ENCODE data around the gene CFAP65. TPM values are rescaled to one million over a fixed set of nuclear protein-coding genes. Genes with fewer than 3 reads are reported as not detected.

The CFAP65 gene
- total RNA-seq, 1 experiment from 2014 or later, result 0.34 TPM

DNA sequence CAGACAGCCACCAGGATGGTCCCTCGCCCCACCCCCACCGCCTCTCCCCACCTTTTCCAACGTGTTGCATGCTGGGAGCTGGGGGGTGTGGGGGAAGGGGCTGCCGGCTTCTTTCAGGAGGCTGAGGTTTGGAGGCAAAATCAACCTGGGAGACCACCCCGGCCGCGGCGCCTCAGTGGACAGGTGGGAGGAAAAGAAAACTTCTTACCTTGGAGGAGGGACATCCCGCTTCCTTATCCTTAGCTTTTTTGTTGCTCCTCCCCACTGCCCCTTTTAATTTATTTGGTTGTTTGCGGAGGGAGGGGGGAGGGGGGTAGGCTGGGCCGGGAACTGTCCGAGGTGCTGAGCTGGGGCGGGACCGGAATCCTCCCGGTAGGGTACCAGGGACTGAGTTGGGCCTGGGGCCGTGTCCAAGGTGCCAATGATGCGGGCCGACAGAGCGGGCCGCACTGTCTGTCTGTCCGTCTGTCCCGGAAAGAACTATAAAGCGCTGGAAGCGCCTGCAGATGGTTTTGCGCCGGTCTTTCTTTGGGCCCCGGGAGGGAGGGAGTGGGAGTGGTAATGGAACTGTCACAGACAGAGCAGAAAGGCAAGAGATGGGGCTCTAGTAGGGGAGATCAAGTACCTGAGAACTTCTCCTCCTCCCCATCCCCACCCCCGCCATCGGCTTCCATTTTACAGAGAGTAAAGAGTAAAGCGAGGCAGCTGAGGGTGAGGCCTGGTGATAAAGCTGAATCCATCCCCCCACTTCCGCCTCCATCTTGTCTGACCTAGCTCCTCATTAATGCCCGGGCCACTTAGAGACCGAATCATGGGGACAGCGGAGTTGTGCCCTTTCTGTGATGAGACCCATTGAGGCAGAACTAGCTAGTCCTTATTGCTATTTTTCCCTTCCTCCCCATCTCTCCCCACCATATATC lies 79.4 kb downstream of the CFAP65 start:
- H3K27me3 Mint-ChIP-seq (ENCODE audit: insufficient read depth, unreplicated experiment), result peaks cover 22% of the 10 kb centered on the region
- intact Hi-C loops (cut with micrococcal nuclease; ENCODE audit: unreplicated experiment), result loop anchor here (2.0 to 10.0 kb wide), 3 partner anchors 19 to 247 kb away; partner anchors contain the start of gene TTLL4
- DNase-seq, result peak in 1 of 2 experiments; percentile 30
- H3K4me3 Mint-ChIP-seq (ENCODE audit: unreplicated experiment), result peak overlapping the region; percentile 71
- Histone ChIP-seq H3K9me3 (no peaks in the 10 kb centered on the region), H3K4me3 (ENCODE audit: low read depth, low read length) (no peak overlapping the region), H3K36me3 (ENCODE audit: control insufficient read depth, insufficient read depth, low read length) (no peaks in the 10 kb centered on the region), H3K4me1 (peaks cover 38% of the 10 kb centered on the region), H3K27me3 (replicated peaks; ENCODE audit: control insufficient read depth, insufficient read depth, low read length) (peaks cover 5% of the 10 kb centered on the region)
- CTCF ChIA-PET, result interaction anchor here (0.5 to 0.6 kb wide), 3 partner anchors 18 to 361 kb away, joined by 3 to 5 read pairs (median 3); no protein-coding TSS in a partner anchor
- POLR2A ChIA-PET, result interaction anchor here (0.6 kb wide), 1 partner anchor 9 kb away, joined by 6 read pairs; no protein-coding TSS in a partner anchor
- TF ChIP-seq CTCF (IDR thresholded peaks at IDR 0.05; ENCODE audit: insufficient read depth in 1 of 2, low read depth in 1 of 2, low read length in 1 of 2, severe bottlenecking in 1 of 2, unreplicated experiment in 1 of 2), result no peak
- H3K36me3 Mint-ChIP-seq (ENCODE audit: insufficient read depth, unreplicated experiment), result peaks cover 8% of the 10 kb centered on the region
- no peak overlapping the region for H3K27ac Mint-ChIP-seq (ENCODE audit: unreplicated experiment)
- H3K9me3 Mint-ChIP-seq (ENCODE audit: unreplicated experiment), result no peaks in the 10 kb centered on the region
- peaks cover 16% of the 10 kb centered on the region for H3K4me1 Mint-ChIP-seq (ENCODE audit: low read depth, unreplicated experiment)
- no TSS peak for BruUV-seq (replicated peaks)

- Mint-ChIP-seq H3K36me3 (ENCODE audit: insufficient read depth, unreplicated experiment) (peaks cover 8% of the 10 kb centered on the region), H3K4me1 (ENCODE audit: low read depth, unreplicated experiment) (peaks cover 16% of the 10 kb centered on the region), H3K27ac (ENCODE audit: unreplicated experiment) (no peak overlapping the region), H3K27me3 (ENCODE audit: insufficient read depth, unreplicated experiment) (peaks cover 22% of the 10 kb centered on the region), H3K4me3 (ENCODE audit: unreplicated experiment) (peak overlapping the region; percentile 71), H3K9me3 (ENCODE audit: unreplicated experiment) (no peaks in the 10 kb centered on the region)
- H3K36me3 ChIP-seq (ENCODE audit: control insufficient read depth, insufficient read depth, low read length), result no peaks in the 10 kb centered on the region
- ChIA-PET CTCF (interaction anchor here (0.6 kb wide), 2 partner anchors 57 to 362 kb away, joined by 3 read pairs; no protein-coding TSS in a partner anchor), POLR2A (no interaction called here)
- no peak for DNase-seq
- TF ChIP-seq CTCF (IDR thresholded peaks at IDR 0.05; ENCODE audit: insufficient read depth in 1 of 2, low read depth in 1 of 2, low read length in 1 of 2, severe bottlenecking in 1 of 2, unreplicated experiment in 1 of 2), result no peak
- no TSS peak for BruUV-seq (replicated peaks)
- peaks cover 5% of the 10 kb centered on the region for H3K27me3 ChIP-seq (replicated peaks; ENCODE audit: control insufficient read depth, insufficient read depth, low read length)
- no peak overlapping the region for H3K4me3 ChIP-seq (ENCODE audit: low read depth, low read length)
- intact Hi-C loops (cut with micrococcal nuclease; ENCODE audit: unreplicated experiment), result loop anchor here (5.0 to 10.0 kb wide), 2 partner anchors 64 to 246 kb away; partner anchors contain the start of gene TTLL4
- peaks cover 38% of the 10 kb centered on the region for H3K4me1 ChIP-seq
- H3K9me3 ChIP-seq, result no peaks in the 10 kb centered on the region
Measured at GRCh38 chr2:218961229-218961628, 80.1 kb downstream of the CFAP65 start.

DNA sequence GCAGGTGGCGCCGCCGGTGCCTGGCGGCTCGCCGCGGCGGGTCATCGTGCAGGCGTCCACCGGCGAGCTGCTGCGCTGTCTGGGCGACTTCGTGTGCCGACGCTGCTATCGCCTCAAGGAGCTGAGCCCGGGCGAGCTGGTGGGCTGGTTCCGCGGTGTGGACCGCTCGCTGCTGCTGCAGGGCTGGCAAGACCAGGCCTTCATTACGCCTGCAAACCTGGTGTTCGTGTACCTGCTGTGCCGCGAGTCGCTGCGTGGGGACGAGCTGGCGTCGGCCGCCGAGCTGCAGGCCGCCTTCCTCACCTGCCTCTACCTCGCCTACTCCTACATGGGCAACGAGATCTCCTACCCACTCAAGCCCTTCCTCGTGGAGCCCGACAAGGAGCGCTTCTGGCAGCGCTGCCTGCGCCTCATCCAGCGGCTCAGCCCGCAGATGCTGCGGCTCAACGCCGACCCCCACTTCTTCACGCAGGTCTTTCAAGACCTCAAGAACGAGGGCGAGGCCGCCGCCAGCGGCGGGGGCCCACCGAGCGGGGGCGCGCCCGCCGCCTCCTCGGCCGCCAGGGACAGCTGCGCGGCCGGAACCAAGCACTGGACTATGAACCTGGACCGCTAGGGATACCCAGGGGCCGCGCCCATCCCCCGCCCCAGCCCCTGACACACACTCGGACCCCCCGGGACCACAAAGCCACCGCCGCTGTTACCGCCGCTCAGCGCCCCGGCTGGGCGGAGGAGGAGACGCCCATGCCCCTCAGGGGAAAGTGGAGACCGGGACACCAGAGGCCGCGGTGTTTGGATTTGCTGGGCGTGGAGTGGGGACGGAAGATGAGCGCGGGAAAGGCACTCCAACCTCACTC lies 80.8 kb downstream of the CFAP65 start:
- no peak for TF ChIP-seq CTCF (IDR thresholded peaks at IDR 0.05; ENCODE audit: insufficient read depth in 1 of 2, low read depth in 1 of 2, low read length in 1 of 2, severe bottlenecking in 1 of 2, unreplicated experiment in 1 of 2)
- POLR2A ChIA-PET, result no interaction called here
- intact Hi-C loops (cut with micrococcal nuclease; ENCODE audit: unreplicated experiment), result loop anchor here (5.0 to 10.0 kb wide), 2 partner anchors 63 to 246 kb away; partner anchors contain the start of gene TTLL4

More for the DNA sequence above, 80.8 kb downstream of the CFAP65 start:
- Histone ChIP-seq H3K9me3 (no peaks in the 10 kb centered on the region), H3K4me1 (peaks cover 38% of the 10 kb centered on the region), H3K4me3 (ENCODE audit: low read depth, low read length) (peak overlapping the region; percentile 27), H3K27me3 (replicated peaks; ENCODE audit: control insufficient read depth, insufficient read depth, low read length) (peaks cover 5% of the 10 kb centered on the region), H3K36me3 (ENCODE audit: control insufficient read depth, insufficient read depth, low read length) (no peaks in the 10 kb centered on the region)
- peak in 1 of 2 experiments; percentile 29 for DNase-seq
- H3K36me3 Mint-ChIP-seq (ENCODE audit: insufficient read depth, unreplicated experiment), result peaks cover 8% of the 10 kb centered on the region
- CTCF ChIA-PET, result interaction anchor here (1.7 to 2.3 kb wide), 2 partner anchors 19 to 62 kb away, joined by 8 to 11 read pairs; no protein-coding TSS in a partner anchor
- no TSS peak for BruUV-seq (replicated peaks)
- no peak overlapping the region for H3K27ac Mint-ChIP-seq (ENCODE audit: unreplicated experiment)
- H3K27me3 Mint-ChIP-seq (ENCODE audit: insufficient read depth, unreplicated experiment), result peaks cover 26% of the 10 kb centered on the region
- H3K9me3 Mint-ChIP-seq (ENCODE audit: unreplicated experiment), result no peaks in the 10 kb centered on the region
- peak overlapping the region; percentile 71 for H3K4me3 Mint-ChIP-seq (ENCODE audit: unreplicated experiment)
- peaks cover 16% of the 10 kb centered on the region for H3K4me1 Mint-ChIP-seq (ENCODE audit: low read depth, unreplicated experiment)
